ENCODE results near the gene ZNF3. TPM values are rescaled to one million over a fixed set of nuclear protein-coding genes. Genes with fewer than 3 reads are reported as not detected.

The ZNF3 gene
- total RNA-seq, 1 donor from 2014 or later, result 56.0 TPM

GRCh38 chr7:100033526-100033925 lies 48.0 kb downstream of the ZNF3 start:
- Mint-ChIP-seq H3K36me3 (peaks cover 65% of the 10 kb centered on the region), H3K27me3 (ENCODE audit: insufficient read depth, low read depth) (peaks cover 4% of the 10 kb centered on the region), H3K4me3 (no peak overlapping the region), H3K9me3 (no peaks in the 10 kb centered on the region), H3K27ac (no peak overlapping the region), H3K4me1 (no peaks in the 10 kb centered on the region)
- no peak overlapping the region for H3K4me2 ChIP-seq
- no peaks in the 10 kb centered on the region for H3K79me2 ChIP-seq (ENCODE audit: low read depth)
- no peaks in the 10 kb centered on the region for H3F3A ChIP-seq (ENCODE audit: low read depth)
- TF ChIP-seq, protein P1, sequence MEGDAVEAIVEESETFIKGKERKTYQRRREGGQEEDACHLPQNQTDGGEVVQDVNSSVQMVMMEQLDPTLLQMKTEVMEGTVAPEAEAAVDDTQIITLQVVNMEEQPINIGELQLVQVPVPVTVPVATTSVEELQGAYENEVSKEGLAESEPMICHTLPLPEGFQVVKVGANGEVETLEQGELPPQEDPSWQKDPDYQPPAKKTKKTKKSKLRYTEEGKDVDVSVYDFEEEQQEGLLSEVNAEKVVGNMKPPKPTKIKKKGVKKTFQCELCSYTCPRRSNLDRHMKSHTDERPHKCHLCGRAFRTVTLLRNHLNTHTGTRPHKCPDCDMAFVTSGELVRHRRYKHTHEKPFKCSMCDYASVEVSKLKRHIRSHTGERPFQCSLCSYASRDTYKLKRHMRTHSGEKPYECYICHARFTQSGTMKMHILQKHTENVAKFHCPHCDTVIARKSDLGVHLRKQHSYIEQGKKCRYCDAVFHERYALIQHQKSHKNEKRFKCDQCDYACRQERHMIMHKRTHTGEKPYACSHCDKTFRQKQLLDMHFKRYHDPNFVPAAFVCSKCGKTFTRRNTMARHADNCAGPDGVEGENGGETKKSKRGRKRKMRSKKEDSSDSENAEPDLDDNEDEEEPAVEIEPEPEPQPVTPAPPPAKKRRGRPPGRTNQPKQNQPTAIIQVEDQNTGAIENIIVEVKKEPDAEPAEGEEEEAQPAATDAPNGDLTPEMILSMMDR (IDR thresholded peaks at IDR 0.05), result no peak
- TF ChIP-seq EZH2 (IDR thresholded peaks at IDR 0.05), result no peak
- H3K27me3 ChIP-seq, result no peaks in the 10 kb centered on the region
- peaks cover 9% of the 10 kb centered on the region for H3K36me3 ChIP-seq
- H3K4me1 ChIP-seq, result no peaks in the 10 kb centered on the region
- no peak overlapping the region for H3K9ac ChIP-seq
- H3K27ac ChIP-seq, result no peak overlapping the region
- no peak overlapping the region for H2AFZ ChIP-seq (replicated peaks)
- no peak for DNase-seq (ENCODE audit: low spot score)
- no peak overlapping the region for H3K4me3 ChIP-seq
- no peaks in the 10 kb centered on the region for H3K9me3 ChIP-seq (ENCODE audit: low read depth)
- no peaks in the 10 kb centered on the region for H4K20me1 ChIP-seq (ENCODE audit: low read depth)

DNA sequence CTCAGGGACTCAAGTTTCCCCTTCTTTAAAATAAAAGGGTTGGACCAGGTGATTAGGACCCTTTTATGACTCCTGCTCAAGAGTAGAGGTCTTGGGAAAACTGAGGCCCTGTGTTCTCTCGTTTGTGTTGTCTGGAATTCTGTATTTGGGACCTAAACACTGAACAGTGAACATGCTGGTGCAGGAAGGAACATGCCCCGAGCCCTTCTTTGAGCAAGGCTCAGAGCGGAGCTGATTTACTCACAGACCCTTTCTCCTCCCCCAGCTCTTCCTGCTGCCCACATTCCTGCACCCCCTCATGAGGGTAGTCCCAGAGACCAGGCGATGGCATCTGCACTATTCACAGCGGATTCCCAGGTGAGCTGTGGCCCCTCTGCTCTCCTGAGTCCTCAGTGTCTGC lies 51.9 kb downstream of the ZNF3 start:
- Mint-ChIP-seq H3K9me3 (no peaks in the 10 kb centered on the region), H3K4me3 (no peak overlapping the region), H3K27ac (no peak overlapping the region), H3K36me3 (peaks cover 47% of the 10 kb centered on the region), H3K4me1 (no peaks in the 10 kb centered on the region), H3K27me3 (ENCODE audit: insufficient read depth, low read depth) (peaks cover 2% of the 10 kb centered on the region)
- peaks cover 18% of the 10 kb centered on the region for H3K36me3 ChIP-seq
- H3K4me3 ChIP-seq, result no peak overlapping the region
- H3K9ac ChIP-seq, result no peak overlapping the region
- no peak for DNase-seq (ENCODE audit: low spot score)
- no peaks in the 10 kb centered on the region for H3K27me3 ChIP-seq
- H3K79me2 ChIP-seq (ENCODE audit: low read depth), result no peaks in the 10 kb centered on the region
- H3K9me3 ChIP-seq (ENCODE audit: low read depth), result no peaks in the 10 kb centered on the region
- no peaks in the 10 kb centered on the region for H3K4me1 ChIP-seq
- TF ChIP-seq EZH2phosphoT487 (IDR thresholded peaks at IDR 0.05) (no peak), EZH2 (IDR thresholded peaks at IDR 0.05) (no peak)
- TF ChIP-seq, protein P1 (IDR thresholded peaks at IDR 0.05), result no peak
- H3K4me2 ChIP-seq, result no peak overlapping the region
- H2AFZ ChIP-seq (replicated peaks), result no peak overlapping the region
- H3F3A ChIP-seq (ENCODE audit: low read depth), result peaks cover 3% of the 10 kb centered on the region
- no peak overlapping the region for H3K27ac ChIP-seq
- H4K20me1 ChIP-seq (ENCODE audit: low read depth), result no peaks in the 10 kb centered on the region

GRCh38 chr7:100027197-100027596 lies 54.3 kb downstream of the ZNF3 start:
- H2AFZ ChIP-seq (replicated peaks), result no peak overlapping the region
- H3K4me1 ChIP-seq, result no peaks in the 10 kb centered on the region
- H3K36me3 ChIP-seq, result peaks cover 25% of the 10 kb centered on the region
- H3F3A ChIP-seq (ENCODE audit: low read depth), result peaks cover 3% of the 10 kb centered on the region
- TF ChIP-seq EZH2phosphoT487 (IDR thresholded peaks at IDR 0.05), result no peak
- no peak for TF ChIP-seq EZH2 (IDR thresholded peaks at IDR 0.05)
- TF ChIP-seq, protein P1 (IDR thresholded peaks at IDR 0.05), result no peak
- no peaks in the 10 kb centered on the region for H3K27me3 ChIP-seq
- Mint-ChIP-seq H3K27me3 (ENCODE audit: insufficient read depth, low read depth) (peaks cover under 1% of the 10 kb centered on the region), H3K4me3 (no peak overlapping the region), H3K36me3 (peaks cover 39% of the 10 kb centered on the region), H3K27ac (no peak overlapping the region), H3K4me1 (no peaks in the 10 kb centered on the region), H3K9me3 (no peaks in the 10 kb centered on the region)
- H3K9ac ChIP-seq, result no peak overlapping the region
- no peak overlapping the region for H3K4me2 ChIP-seq
- H3K4me3 ChIP-seq, result no peak overlapping the region
- H3K27ac ChIP-seq, result no peak overlapping the region
- no peaks in the 10 kb centered on the region for H3K9me3 ChIP-seq (ENCODE audit: low read depth)
- peaks cover 21% of the 10 kb centered on the region for H4K20me1 ChIP-seq (ENCODE audit: low read depth)
- H3K79me2 ChIP-seq (ENCODE audit: low read depth), result peaks cover 12% of the 10 kb centered on the region
- no peak for DNase-seq (ENCODE audit: low spot score)
